Measurements from ENCODE around the gene PCED1B. TPM values are rescaled to one million over a fixed set of nuclear protein-coding genes. Genes with fewer than 3 reads are reported as not detected.

Gene PCED1B
- total RNA-seq, 1 donor from 2014 or later: 3.5 TPM

DNA sequence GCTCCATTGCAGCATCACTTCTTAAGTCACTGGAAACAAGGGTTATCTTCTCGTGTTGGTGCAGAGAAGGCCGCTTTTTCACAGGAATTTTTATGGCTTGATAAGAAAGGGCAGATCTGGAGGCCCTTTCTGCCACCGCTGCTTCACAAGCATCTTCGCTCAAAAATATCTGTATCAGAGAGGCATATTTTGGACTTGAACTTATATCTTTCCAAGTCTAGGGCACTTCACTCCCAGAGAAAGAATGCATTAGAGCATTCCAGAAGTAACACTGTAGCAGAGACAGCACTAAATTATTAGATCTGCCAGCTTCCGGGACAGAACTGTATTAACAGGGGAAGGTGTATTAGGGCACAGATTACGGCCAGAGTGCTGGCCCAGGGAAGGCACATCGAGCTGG is 152.0 kb downstream of the PCED1B start:
- no peak for DNase-seq (ENCODE audit: low read depth)

DNA sequence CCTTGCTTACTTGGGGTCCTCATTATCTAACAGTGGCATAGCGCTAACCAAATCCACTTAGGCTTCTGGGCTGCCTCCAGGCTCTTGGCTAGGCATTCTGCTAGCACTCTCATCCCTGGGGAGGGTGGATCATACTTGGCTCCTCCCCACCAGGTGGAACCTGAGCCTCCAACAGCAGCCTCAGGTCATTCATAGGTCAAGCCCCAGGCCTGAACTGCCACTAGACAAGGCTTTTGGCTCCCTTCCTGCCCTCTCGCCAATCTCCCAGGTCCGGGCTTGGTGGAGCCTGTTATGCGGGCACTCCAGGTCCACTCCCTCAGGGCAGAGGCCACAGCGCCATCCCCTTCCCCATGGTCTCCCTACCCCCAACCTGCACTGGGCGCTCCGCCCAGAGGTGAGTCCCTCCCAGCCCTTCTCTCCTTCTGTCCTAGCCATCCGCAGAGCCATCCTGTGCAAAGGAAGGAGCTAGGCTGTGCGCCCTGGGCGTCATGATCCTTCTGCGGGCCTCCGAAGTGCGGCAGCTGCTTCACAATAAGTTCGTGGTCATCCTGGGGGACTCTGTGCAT is 155.2 kb downstream of the PCED1B start:
- DNase-seq (ENCODE audit: low read depth): no peak

DNA sequence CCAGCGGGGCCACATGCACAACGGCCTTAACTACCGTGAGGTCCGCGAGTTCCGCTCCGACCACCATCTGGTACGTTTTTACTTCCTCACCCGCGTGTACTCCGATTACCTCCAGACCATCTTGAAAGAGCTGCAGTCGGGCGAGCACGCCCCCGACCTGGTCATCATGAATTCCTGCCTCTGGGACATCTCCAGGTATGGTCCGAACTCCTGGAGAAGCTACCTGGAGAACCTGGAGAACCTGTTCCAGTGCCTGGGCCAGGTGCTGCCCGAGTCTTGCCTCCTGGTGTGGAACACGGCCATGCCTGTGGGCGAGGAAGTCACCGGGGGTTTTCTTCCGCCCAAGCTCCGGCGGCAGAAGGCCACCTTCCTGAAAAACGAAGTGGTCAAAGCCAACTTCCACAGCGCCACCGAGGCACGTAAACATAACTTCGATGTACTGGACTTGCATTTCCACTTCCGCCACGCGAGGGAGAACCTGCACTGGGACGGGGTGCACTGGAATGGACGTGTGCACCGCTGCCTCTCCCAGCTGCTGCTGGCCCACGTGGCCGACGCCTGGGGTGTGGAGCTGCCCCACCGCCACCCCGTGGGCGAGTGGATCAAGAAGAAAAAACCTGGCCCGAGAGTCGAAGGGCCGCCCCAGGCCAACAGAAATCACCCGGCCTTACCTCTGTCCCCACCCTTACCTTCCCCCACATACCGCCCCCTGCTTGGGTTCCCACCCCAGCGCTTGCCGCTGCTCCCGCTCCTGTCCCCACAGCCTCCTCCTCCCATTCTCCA is 156.0 kb downstream of the PCED1B start:
- no peak for DNase-seq (ENCODE audit: low read depth)

DNA sequence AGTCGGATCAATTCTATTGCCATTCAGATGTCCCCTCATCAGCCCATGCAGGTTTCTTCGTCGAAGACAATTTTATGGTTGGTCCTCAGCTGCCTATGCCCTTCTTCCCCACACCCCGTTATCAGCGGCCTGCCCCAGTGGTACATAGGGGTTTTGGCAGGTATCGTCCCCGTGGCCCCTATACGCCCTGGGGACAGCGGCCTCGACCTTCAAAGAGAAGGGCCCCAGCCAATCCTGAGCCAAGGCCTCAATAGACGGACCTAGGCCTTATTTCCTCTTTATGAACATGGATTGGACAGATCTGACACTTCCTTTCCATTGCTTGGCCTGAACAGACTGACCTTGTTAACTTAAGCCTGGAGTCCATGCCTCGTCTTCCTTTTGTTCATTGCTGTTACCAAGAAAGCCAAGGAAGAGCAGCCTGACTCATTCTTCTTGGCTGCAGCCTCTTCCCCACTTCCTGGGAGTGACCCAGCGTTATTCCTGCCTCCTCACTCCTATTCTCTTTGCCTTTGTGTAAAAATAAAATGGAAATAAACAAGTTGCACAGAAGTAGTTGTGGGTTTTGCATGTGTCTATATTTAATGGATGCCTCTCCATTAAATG is 156.8 kb downstream of the PCED1B start:
- peak; percentile 81 for DNase-seq (ENCODE audit: low read depth)

DNA sequence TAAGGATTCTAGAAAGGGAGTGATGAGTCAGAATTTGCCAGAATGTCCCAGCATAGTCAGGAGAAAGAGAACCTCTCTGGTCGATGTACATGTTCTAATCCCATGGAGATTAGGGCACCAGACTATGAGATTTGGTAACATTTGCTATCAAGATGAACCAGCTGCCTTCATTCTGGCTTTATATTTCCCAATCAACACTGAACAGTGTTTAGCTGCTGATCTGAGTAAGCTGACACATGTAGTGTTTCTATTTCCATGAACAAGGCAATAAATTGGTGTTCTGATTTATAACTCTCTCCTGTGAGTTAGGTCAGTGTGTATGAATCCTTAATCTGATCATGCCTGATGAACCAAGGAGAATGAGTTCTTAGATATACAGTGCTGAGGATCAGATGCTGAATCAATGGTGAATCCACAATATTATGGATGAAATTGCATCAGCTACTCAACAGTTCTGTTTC is 158.4 kb downstream of the PCED1B start:
- DNase-seq (ENCODE audit: low read depth): no peak

DNA sequence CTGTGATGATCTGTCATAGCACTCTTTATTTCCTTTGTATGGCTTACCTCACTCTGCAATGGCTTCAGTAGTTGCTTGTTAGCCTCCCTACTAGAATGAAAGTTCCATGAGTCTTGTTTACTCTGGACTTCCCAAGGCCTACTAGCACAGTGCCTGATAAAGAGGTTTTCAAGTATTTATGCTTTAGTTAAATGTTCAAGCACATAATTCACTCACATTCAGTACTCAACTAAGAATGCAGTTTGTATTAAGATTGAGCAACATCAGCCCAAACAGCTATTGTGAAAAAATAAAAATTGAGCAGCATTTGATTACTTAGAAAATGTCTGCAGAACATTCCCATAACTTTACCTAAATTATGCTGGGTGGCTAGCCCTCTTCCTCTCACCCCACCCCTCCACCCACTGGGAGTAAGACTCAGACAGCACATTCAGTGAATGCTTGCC is 159.3 kb downstream of the PCED1B start:
- DNase-seq (ENCODE audit: low read depth): peak; percentile 42

DNA sequence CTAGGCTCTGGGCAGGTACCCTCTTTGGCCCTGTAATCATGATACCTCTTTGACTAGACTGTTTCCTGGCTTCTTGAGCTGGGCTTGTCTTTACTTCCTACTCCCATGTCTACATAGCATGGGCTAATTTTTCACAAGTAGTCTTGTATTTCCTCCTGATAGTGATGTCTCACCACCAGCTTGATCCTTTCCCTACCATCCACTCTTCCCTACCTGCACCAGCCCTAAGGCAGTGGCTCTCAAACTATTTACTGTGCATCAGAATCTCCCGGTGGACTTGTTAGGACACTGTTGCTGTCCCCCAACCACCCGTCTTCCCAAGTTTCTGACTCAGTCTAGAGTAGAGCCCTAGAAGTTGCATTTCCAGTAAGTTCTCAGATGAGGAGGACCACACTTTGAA is 163.0 kb downstream of the PCED1B start:
- no peak for DNase-seq (ENCODE audit: low read depth)

DNA sequence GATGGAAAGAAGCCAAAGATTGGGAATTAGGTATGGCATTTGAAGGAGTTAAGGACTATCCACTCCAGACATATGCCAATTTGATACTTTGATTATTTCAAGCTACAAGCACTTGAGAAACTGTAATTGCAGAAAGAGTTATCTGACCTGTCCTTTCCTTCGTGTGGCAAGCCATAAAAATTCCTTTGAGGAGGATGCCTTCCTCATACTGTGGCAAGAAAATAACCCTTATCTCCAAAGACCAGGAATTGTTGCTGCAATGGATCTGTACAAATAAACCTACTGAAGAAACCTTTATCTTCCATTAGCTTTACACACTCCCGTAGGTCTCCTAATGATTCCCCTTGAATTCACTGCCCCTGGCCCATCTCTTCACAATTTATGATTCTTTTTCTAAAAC is 165.4 kb downstream of the PCED1B start:
- DNase-seq (ENCODE audit: low read depth): no peak

DNA sequence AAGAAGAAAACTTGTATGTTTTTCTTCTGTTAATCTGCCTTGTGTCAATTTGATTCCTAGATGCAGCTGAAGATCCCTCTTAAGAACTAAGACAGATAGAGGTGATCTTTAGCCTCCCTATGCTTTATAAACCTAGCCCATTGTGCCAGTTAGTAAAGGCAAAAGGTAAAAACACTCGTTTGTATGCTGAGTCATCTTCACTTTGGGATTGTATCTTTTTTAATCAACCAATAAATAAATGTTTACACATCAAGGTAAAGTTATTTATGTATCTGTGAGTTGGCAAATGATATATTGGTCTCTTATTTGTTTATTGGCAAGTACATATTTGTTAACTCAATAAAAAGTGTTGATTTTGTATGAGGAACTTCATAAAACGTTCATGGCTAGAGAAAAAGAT is 166.2 kb downstream of the PCED1B start:
- DNase-seq (ENCODE audit: low read depth): no peak

DNA sequence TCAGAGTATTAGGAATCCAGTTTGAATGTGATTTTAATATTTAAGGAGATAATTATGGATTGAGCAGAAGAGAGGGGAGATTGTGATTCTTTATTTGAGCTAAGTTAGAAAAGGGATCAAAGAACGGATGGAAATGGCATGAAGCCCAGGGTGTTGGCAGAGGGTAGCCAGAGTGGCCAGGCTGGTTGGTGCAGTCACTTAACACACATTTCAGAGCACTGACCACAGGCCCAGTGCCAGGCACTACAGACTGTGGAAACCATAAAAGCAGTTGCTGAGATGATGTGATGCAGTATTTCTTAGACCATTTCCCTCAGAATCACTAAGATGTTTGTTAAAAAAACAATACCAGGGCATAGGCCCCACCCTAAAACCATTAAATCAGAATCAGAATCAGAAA is 168.0 kb downstream of the PCED1B start:
- no peak for DNase-seq (ENCODE audit: low read depth)

DNA sequence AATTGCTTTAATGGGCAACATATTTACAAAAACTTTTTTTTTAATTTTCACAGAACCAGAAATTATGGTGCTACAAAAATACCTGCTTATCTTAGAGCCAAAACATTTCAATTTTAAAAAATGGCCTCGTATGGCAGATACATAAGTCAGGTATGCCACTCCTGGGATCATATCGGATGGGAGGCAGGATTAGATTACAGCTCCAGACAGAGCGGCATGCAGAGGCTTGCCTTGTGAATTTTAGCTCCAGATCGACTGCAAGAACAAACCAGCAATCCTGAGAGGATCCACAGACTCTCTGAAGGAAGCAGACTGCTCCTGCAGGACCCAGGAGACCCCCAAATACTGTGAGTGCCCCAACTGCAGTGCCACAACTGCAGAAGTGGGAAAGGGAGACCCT is 169.7 kb downstream of the PCED1B start:
- no peak for DNase-seq (ENCODE audit: low read depth)

DNA sequence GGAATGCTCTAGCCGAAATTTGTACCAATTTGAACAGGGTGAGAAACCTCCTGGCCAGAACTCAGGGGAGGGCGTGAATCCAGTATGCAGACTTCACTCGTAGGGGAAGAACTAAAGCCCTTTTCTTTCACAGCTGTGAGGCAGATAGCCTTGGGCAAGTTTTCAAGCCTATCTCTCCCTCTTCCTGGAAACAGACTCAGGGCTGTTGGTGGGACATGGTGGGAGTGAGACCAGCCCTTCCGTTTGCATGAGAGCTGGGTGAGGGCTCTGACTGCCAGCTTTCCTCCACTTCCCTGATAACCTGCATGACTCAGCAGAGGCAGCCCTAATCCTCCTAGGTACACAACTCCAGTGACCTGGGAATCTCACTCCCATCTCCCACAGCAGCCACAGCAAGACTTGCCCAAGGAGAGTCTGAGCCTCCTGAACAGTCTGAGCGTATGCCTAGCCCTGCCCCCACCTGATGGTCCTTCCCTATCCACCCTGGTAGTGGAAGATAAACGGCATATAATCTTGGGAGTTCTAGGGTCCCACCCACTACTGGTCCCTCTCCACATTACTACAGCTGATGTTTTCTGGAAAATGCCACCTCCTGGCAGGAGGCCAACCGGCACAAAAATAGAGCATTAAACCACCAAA is 170.4 kb downstream of the PCED1B start:
- no peak for DNase-seq (ENCODE audit: low read depth)

DNA sequence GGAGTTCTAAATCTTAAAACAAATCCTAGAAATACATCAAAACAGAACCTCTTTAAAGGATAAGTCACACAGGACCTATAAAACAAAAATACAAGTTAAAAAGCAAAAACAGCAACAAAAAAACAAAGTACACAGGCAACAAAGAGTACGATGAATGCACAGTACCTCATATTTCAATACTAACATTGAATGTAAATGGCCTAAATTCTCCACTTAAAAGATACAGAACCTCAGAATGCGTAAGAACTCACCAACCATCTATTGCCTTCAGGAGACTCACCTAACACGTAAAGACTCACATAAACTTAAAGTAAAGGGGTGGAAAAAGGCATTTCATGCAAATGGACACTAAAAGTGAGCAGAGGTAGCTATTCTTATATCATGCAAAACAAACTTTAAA is 172.5 kb downstream of the PCED1B start:
- no peak for DNase-seq (ENCODE audit: low read depth)

DNA sequence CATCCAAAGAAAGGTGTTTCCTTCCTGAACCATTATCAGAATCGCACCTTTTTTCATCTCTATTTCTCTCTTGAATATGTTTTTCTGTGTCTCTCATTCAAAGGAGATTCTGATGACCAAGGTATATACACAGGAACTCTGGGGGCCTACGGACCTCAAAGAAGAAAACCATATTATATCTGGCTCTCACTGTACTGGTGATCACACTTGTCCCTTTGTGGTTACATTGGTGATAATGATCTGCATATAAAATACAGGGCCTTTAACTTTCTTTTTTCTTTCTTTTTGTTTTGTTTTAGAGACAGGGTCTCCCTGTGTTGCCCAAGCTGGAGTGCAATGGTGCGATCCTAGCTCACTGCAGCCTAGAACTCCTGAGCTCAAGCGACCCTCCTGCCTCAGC is 185.5 kb downstream of the PCED1B start:
- DNase-seq (ENCODE audit: low read depth): no peak

DNA sequence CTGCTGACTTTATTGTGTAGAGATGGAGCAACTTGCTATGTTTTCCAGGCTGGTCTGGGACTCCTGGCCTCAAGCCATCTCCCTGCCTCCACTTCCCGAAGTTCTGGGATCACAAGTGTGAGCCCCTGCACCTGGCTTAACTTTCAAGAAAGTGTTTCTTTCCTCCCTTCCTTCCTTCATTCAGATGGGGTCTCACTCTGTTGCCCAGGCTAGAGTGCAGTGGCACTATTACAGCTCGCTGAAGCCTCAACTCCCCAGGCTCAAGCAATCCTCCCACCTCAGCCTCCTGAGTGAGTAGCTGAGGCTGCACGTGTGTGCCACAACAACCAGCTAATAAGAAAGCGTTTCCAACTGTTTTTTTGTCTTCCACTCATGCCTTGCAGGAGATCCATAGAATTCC is 186.0 kb downstream of the PCED1B start:
- DNase-seq (ENCODE audit: low read depth): no peak

DNA sequence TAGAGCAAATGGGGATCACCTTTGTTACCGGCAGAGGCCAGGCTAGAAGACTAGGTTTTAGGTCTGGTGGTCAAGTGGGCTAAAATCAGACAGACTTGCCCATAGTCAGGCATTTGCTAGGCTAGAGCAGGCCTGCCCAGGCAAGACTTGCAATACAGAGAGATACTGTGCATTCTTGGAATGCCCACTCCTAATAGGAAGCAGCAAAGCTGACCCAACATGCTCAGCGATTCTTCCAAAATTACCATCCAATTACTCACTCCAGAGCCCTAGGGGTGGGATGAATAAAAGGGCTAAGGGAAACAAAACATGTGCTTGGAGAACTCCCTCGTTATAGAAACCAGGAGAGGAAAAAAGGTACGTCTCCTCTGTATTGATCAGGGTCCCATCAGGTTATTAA is 188.2 kb downstream of the PCED1B start:
- no peak for DNase-seq (ENCODE audit: low read depth)

DNA sequence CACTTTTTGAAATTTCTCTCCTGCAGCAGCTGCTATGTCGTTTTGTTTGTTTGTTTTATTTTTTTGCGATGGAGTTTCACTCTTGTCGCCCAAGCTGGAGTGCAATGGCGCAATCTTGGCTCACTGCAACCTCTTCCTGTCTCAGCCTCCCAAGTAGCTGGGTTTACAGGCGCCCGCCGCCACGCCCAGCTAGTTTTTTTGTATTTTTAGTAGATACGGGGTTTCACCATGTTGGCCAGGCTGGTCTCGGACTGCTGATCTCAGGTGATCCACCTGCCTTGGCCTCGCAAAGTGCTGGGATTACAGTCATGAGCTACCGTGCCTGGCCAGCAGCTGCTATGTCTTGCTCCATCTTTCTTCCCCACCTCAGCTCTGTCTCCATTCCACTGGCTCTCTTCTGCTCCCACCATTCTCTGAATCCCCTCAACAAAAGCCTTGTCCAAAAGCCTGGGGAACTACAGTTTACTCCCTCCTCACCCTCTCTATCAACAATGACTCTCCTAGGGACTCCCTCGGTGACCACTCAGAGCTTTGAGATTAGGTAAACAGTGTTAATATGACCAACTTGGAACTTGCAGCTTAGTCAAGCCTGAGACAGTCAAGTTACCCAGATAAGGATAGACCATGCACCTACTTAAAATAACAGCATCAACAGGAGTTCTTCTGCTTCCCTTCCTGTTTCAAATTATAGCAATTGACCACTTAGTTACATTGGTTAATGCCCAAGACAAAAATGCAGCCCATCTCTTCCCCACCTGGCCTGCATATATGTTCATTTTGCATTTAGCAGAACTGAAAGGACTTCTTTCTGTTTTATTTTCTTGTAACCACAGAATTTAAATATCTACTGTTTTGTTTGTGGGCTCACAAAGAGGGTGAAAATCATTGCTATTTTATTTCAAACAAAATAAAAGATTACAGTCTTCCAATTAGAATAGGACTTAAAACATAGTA is 189.4 kb downstream of the PCED1B start:
- no peak for DNase-seq (ENCODE audit: low read depth)

DNA sequence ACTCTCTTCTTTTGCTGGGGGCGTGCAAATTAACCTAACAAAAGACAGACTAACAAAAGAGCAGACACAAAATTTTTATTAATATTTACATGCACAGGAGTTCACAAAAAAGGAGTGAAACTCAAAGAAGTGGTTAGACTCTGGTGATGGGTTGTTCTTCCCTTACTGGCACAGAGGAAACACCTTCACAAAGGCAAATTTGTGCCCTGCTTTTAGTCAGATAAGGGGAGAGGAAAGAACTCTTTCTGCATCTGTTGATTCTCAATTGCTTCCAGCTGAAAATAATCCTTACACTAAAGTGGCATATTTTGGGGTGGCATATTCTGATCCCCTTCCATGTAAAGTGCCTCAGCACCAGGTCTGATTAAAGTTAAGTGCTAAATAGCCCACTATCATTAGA is 190.5 kb downstream of the PCED1B start:
- no peak for DNase-seq (ENCODE audit: low read depth)

DNA sequence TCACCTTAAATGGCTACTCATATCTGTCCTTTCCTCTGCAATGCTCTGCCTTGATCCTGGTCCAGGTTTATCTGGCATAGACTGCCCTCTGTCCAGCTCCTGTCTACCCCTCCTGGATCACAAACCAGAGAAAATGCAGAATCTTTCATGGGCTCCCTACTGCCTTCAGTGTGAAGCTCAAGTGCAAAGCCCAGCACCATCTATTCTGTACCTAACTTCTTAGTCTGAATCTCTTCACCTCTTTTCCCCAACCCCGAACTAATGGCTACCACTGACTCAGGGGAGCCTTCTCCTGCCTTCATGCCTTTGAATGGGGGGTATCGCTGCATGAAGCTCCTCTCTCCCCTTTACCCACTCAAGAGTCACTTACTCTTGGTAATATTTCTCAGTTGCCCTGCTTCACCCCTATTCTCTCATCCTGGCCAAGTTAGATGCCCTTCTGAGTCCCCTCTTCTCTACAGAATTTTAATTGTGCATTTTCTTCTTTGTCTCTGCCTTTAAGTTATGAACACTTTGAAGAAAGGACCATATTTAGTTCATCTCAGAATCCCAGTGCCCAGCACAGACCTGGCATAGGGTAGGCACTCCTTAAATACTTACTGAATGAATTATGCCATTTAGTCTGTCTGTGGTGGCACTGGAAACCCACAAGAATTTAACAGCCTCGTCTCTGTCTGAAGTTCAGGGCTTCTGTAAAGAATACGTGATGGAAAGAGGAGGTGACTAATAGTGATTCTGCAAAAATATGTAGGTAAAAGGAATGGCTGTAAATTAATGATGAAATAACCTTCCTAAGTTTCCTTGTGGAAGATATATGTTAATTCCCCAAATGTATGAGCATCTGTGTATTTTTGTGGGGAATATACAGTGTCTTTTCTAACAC is 191.6 kb downstream of the PCED1B start:
- peak; percentile 98 for DNase-seq (ENCODE audit: low read depth)

DNA sequence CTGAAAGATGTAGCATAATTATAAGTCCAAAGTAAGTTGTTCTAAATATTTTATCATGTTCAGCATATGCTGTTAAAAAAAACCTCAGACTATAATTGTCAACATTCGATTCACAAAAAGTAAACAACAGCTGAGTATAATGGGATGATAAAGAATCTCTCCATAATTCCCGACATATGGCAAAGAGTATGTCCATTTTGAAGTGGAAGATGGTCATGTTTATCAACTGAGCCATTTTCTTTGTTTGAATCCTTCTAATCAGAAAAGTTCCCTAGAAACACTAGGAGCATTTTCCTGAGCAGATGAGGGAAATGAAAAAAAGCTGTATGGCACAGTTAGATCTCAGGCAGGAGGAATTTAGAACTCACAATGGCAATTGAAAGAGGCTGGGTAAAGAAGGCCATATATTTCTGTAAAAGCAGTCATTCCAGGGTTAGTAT is 192.4 kb downstream of the PCED1B start:
- no peak for DNase-seq (ENCODE audit: low read depth)

Data from renal cortical epithelial cell (primary cell).